Stimulated activated CD4-positive, alpha-beta T cell treated with anti-CD3 and anti-CD28 coated beads, Interleukin-2, amount 100 ng/mL, for 4 hours (primary cell): ENCODE measurements around the gene NEDD4L.

ENCODE experiments used
- DNase-seq: peaks from one replicate; pipeline ENCODE4 v3.0.0-alpha.2; 2020; ENCODE audit warnings: low read depth

The NEDD4L gene

DNA sequence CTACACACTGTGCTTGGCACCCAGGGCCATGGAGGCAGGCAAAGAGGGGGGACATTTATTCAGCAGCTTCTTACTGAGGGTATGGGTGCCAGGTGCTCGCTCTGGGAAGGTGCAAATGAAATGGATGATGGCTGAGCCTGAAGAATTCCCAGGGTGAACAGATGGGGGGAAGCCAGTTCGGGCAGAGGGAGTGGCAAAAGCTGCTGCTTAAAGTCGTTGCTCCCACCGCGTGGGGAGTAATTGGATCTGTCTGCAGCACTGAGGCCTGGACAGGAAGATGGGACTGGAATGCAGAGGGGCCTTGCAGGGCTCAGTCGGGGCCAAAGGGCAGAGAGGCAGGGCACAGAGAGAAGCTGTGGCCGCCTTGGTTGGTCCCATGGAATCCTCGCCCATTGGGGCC is 51.2 kb downstream of the NEDD4L start:
- no peak for DNase-seq

DNA sequence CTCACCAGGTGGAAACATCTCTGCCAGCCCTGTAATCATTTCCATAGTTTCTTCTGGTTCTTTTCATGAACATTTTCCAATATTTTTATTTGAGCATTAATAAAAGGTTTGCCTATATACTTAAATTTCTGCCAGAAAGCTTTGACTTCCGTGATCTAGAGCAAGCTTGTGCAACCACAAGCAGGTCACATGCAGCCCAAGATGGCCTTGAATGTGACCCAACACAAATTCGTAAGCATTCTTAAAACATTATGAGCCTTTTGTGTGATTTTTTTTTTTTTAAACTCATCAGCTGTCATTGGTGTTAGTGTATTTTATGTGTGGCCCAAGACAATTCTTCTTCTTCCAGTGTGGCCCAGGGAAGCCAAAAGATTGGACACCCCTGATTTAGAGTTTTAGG is 51.6 kb downstream of the NEDD4L start:
- DNase-seq = no peak

- DNase-seq = no peak
These were observed 52.6 kb downstream of the NEDD4L start for GRCh38 chr18:58096658-58097057.

DNA sequence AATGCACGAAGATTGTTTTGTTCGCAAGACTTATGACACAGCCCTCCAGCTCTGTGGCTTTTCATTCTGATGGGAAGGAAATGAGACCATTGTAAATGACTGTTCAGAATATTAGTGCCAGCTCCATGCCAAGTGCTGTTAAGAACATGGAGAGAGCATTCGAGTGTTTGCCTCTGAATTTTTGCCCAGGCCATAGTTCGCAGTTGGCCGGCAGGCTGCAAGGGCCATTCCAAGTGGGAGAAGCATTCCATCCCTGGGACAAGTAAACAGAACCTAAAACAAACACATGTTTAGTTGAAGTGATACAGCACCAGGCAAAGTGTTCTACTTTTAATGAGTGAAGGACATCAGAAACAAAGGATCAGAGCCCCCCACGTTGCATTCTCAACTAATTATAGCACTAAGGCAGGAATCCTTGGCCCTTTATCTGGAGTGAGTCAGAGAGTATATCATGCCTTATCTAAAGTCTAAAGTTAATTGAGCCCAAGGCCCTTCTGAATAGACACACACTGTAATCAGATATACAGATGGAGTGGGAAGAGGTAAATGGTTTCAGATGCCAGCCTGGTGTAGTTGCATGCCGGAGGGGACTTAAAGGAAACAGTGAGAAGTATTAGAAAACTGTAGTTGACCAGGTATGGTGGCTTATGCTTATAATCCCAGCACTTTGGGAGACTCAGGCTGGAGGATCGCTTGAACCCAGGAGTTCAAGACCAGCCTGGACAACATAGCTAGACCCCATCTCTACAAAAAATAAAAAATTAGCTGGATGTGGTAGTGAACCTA is 53.3 kb downstream of the NEDD4L start:
- no peak for DNase-seq

DNA sequence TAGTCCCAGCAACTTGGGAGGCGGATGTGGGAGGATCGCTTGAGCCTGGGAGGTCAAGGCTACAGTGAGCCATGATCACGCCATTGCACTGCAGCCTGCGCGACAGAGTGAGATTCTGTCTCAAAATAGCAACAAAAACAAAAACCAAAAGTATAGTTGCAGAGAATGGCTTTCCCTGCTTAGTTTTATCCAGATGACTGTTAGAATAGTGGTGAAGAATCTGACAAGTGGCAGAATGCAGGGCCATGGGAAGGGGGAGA is 53.8 kb downstream of the NEDD4L start:
- DNase-seq = no peak

GRCh38 chr18:58098706-58099105 is 54.7 kb downstream of the NEDD4L start:
- no peak for DNase-seq

DNA sequence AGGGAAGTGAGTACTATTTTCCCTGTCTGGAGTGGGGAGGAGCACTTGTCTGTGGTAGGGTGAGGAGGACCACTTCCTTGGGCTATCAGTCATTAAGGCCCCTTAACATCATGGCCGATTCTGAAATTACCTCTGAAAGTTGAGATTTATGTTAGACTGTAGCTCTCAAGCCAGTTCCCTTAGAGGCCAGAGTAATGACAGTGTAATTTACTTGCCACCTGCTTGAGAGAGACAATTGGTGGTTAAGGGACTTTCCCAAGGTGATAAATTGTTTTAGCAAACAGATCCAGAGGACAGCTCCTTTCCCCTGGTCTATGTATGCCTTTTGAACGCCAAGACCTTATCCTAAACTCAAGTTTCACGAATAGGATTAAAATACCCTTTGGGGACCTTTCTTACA is 56.1 kb downstream of the NEDD4L start:
- DNase-seq = no peak

DNA sequence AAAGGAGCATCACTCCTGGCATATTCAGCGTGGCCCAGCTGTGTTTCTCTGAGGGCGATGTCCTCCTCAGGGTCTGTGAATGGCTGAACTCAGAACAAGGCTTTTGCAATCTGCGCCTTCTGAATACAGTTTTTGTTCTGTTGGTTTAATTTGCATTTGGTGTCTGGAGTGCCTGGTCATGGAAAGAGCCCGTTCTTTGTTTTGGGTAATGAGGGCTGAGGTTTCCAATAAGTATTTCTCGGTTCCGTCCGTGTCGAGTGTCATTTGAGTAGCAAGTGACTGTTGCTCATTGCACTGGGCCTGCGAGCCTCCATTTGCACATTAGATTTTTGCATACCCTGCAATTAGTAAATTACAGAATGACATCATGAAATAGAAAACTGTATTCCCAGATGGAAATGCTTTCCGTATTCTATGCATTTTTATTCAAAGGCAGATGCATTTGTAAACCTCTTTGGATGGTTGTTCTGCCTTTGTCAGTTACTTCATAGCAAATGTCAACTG is 57.3 kb downstream of the NEDD4L start:
- DNase-seq = no peak

GRCh38 chr18:58102018-58102417 is 58.0 kb downstream of the NEDD4L start:
- no peak for DNase-seq

GRCh38 chr18:58102875-58103274 is 58.8 kb downstream of the NEDD4L start:
- no peak for DNase-seq

GRCh38 chr18:58103339-58103985 is 59.4 kb downstream of the NEDD4L start:
- no peak for DNase-seq

DNA sequence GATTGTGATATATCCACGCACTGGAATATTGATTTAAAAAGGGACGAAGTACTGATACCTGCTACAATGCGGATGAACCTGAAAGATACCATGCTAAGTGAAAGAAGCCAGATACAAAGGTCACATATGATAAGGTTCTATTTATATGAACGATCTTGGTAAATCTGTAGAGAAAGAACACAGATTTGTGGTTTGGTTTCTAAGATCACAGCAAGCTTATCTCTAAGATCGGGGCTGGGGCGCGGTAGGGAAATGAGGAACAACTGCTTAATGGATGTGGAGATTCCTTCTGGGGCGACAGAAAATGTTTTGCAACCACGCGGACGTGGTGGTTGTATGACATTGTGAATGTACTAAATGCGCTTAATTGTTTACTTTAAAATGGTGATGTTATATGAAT is 60.1 kb downstream of the NEDD4L start:
- DNase-seq = no peak

DNA sequence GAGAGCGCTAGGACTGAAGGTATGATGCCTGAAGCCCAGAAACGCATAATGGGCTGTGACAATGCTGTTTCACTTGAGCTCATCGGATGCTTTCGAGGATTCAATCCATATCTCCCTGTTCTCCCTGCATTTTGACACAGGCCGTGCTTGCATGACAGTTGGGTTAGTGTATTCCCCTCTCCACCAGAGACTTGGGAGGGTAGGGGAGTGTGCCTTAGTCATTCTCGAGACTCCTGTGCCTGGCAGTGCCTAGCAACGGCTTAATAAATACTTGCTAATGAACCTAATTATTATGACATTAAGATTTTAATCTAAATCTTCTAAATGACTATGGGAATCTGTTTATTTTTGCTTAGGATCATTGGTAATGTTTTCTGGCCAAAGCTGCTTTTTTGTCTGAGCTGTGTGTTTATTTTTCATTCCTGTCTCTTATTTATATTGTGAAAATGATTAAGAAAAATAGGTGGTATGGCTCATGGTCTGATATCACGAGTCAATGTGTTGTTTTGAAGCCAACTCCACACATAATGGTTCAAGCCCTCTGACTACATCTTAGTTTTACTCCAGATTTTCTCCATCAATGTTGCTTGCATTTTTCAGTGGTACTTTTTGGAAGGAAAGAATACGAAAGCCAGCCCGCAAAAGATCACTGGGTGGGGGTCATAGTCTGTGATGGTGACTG is 61.3 kb downstream of the NEDD4L start:
- no peak for DNase-seq

DNA sequence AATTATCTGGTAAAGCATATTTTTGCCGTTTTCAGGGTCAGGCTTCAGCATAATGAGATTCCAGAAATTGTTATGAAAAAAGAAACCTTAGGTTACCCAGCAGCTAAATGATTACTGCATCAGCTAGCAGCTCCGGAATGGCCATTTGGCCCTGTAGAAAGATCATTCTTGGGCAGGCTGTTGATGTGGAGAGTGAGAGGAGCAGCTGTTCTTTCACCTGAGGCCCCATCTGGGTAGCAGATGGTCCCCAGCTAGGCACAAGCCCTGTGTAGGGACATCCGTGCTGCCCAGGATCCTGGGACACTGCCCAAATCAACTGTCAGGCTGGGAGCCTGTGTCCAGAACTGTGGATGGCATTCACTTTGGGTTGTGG is 61.8 kb downstream of the NEDD4L start:
- DNase-seq = no peak

DNA sequence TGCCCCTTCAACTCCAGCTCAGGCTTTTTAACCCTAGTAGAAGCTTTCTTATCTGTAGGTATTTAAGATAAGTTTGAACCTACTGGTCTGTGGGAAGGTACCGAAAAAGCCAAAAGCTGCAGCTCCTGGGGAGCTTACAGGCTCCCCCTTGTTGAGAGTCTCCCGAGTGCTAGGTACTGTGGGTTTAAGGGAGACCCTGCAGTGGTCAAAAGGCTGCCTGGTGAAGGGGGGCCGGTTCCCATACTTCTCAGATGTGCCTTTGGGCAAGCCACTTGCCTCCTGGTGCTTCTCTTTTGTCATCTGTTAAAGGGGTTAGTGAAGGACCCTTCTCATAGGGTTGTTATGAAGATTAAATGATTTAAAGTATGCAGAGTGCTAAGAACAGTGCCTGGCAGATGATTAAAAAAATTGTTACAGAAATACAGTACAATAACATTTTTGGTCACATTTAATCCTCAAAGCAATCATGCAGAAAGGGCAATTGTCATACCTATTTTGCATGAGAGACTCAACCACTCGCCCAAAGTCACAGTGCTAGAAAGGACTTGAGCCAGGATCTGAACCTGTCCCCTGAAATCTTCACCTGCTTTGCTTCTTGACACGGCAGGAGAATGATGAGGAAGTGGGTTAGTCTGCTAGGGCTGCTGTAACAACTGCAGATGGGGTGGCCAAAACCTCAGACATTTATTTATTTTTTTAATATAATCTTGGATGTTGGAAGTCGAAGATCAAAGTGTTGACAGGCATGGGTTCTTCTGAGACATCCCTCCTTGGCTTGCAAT is 62.5 kb downstream of the NEDD4L start:
- DNase-seq = no peak

DNA sequence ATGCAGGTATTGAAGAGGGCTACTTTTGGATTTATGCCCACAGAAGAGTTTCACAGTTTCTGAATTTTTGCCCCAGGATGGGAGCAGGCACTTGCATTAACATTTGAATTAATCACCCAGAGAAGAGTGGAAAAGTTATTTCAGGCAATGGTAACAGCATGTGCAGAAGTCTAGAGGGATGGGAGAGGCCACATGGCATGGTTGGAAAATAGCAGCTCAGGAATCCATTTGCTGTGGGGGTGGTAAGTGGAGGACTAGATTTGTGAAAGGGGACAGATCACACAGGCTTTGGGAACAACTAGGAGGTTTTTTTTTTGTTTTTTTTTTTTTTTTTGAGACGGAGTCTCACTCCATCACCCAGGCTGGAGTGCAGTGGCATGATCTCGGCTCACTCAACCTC is 65.2 kb downstream of the NEDD4L start:
- DNase-seq = no peak

- no peak for DNase-seq
These were observed 66.4 kb downstream of the NEDD4L start for GRCh38 chr18:58110398-58110797.

DNA sequence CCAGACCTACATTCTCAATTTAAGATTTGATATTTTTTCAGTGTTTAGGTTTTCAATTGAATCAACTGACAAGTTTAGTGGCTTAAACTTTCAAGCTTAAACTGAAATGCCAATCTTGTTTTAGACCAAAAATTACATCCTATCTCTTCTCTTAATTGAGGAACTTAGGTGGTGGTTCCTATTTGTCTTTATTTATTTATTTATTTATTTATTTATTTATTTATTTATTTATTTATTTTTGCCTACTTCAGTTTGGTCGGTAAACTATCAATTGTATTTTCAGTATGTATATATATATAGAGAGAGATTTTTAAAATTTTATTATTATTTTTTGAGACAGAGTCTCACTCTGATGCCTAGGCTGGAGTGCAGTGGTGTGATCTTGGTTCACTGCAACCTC is 68.1 kb downstream of the NEDD4L start:
- DNase-seq = no peak

DNA sequence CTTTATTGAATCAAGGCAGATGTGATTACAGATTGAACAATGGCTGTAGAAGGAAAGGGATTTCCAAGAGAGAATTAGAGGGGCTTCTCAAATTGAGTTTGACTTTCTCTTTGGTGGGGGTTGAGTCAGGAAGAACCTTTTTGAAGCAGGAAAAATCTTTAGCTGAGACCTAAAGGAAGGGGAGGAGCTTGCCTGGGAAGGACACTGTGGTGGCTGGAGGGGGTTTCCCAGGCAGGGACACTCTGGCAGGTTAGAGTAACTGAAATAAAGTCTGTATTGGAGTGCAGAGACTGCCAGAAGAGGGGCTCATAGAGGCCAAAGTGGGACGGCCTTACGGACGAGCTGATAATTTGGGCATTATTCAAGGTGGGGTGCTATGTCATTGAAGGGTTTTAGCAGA is 69.3 kb downstream of the NEDD4L start:
- DNase-seq = no peak

DNA sequence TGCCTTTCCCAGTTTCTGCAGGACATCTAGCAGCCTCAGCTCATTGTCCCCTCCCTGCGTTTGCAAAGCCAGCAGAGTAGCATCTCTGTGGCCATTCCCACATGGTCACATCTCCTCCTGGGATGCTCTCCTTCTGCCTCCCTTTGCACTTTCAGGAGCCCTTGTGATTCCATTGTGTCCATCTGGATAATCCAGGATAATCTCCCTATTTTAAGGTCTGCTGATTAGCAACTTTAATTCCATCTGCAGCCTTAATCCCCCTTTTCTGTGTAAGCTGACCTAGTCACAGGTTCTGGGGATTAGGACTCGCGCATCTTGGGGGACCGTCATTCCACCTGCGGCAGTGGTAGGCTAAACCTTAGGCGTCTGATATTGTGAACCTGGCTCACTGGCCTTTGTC is 70.7 kb downstream of the NEDD4L start:
- no peak for DNase-seq

GRCh38 chr18:58116818-58117217 is 72.8 kb downstream of the NEDD4L start:
- no peak for DNase-seq

- no peak for DNase-seq
These were observed 73.9 kb downstream of the NEDD4L start for GRCh38 chr18:58117786-58118403.
